GM19455 (cell line): ENCODE results near the gene CFAP61.
A peak's percentile ranks its signal among the peaks of the same experiment; 100 is the strongest.
"Not testable (repeated sequence)": the region's sequence is repeated elsewhere in the genome, so short reads cannot be mapped to it uniquely, and the experiment has no call there.

Experiments
- ATAC-seq: cut with Tn5 transposase; IDR thresholded peaks from one replicate; pipeline ENCODE4 v1.9.1; 2021; ENCODE audit not compliant: unreplicated experiment

CFAP61 gene

DNA sequence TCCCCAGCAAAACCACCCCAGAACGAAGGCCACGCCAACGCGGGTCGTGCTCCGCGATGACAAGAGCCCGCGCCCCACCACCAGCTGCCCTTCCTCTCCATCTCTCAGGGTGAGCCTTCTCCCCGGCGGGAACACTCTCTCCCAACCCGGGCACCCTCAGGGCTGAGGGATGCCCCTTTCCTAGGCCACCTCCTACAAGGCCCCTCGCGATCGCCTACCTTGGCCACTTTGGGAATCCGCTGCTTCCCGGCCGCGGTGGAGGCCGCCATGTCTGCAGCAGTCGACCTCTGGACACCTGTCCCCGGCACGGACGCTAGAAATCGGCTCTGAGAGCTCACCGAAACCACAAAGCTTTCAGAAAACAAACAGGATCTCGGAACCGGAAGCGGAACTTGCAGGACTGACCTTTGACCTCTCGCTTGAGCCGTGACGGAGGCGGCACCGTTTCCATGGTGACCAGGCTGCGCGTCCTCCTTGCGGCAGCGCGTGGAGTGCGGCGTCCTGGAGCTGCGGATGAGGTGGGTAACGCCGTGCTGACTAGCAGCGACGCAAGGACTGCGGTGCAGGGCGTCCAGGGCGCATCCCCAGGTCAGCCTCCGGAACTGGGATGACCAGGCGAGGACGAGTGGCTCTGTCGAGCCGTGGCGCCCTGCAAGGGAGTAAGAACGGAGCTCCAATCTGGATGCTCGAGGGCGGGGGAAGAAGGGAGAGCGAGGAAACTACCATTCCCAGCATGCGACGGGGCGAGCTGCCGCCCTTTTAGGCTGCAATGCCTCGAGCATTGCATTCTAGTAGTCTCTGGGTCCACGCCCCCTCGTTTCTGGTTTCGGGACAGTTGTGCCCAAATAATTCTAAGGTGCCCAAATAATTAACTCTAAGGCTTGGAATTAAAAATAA is at the start of gene CFAP61, which contains the start of gene CRNKL1:
TSS of gene CFAP61 (plus strand) at position 459 of the 897 bp plus-strand sequence. CDS start 4,122 bp downstream, outside the sequence.
TSS of gene CRNKL1 (minus strand) at position 393 of the 897 bp plus-strand sequence. CDS start at position 269, 124 bp downstream.
- ATAC-seq: peak; percentile 96

DNA sequence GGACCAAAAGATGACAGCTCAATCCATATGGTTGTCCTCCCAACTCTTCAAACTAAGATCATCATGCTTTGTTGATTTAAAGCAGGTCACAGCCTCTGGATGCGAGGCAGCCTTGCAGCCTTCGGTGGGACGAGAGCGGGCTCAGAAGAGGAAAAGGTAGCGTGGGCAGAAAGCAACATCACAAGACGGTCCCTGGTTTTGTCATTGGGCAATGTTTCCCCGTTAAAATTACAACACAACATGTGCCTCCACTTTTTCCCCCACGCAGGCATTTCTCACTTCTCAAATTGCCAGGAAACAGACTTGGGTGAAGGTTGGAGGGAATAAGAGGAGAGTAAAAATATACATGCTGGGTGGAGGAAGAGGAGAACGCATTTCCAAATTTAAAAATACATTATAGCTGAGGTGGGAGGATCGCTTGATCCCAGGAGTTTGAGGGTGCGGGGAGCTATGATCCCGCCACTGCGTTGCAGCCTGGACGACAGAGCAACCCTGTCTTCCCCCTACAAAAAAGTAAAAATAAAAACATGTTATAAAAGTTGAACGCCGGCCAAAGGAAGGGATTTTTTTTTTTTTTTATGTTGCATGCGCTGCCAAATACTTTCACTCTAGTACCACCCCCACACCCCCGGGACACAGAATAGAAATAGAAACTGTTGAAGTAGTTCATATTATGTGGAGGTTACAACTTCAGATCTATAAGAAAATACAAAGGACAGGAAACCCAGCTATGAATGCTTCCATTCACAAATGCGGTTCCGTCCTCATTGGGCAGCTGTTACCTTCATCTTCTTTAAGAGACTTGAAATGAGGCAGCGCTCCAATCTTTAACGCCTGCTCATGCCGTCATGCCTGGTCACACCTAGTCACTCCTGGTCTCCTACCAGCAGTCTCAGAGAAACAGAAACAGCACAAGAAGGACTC is 49.0 kb upstream of the CFAP61 start:
- ATAC-seq: no peak

- not testable (repeated sequence) for ATAC-seq
Measured at GRCh38 chr20:20003955-20004322, 48.4 kb upstream of the CFAP61 start.

DNA sequence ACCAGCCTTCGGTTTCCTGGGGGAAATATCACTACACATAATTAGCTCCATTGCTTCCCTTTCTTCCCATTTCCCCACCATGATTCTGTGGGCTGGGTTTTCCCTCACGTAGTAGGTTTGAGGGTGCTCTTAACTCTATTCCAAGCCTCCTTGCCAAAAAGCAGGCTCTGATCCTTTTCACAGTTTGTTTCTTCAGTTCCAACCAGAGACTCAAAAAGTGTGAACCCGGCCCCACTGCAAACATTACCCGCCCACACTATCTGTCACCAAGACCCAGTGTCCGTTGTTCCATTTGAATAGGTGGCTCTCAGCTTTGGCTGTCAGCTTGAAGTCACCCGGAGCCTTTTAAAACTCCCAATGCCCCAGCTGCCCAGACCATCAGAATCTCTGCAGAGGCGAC is 47.0 kb upstream of the CFAP61 start:
- no peak for ATAC-seq

DNA sequence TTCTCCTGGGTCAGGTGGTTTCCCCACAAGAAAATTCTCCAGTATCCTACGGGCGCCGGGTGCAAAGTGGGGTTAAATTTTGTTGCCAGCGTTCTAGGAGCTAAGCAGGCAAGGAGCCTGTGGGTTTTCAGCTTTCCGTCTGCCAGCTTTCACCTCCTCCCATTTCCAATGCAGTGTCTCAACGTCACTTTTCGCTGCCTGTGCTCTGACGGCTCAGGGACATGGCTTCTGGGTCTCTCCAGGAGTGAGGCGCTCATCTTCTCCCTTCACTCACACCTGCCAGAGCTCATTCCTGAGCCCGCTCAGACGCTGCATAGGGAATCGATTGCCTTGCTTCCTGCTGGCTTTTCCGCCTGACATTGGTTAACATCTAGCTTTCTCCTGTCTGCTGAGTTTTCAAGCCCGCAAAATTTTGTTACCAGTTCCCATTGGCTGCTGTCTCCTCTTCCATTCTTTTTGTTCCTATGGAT is 42.5 kb upstream of the CFAP61 start:
- ATAC-seq: no peak

GRCh38 chr20:20010639-20011500 is 41.5 kb upstream of the CFAP61 start:
- ATAC-seq: no peak

GRCh38 chr20:20012541-20012940 is 39.8 kb upstream of the CFAP61 start:
- ATAC-seq: no peak

DNA sequence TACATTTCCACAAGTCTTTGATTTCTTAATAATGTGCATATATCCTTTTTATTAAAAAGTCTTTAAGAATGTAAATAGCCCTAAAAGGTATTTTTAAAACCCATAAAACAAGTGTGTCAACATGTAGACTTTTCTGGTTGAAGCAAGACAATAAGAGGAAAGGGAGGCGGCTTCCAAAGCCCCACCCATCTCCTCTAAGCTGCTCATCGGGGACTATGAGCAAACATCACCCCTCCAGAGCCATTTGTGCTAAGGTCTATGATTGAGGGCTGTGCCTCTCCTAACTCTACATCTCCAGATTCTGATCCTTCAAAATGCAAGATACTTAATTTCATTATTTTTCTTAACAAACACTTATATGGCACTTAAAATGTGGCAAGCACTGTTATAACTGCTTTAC is 37.7 kb upstream of the CFAP61 start:
- no peak for ATAC-seq

DNA sequence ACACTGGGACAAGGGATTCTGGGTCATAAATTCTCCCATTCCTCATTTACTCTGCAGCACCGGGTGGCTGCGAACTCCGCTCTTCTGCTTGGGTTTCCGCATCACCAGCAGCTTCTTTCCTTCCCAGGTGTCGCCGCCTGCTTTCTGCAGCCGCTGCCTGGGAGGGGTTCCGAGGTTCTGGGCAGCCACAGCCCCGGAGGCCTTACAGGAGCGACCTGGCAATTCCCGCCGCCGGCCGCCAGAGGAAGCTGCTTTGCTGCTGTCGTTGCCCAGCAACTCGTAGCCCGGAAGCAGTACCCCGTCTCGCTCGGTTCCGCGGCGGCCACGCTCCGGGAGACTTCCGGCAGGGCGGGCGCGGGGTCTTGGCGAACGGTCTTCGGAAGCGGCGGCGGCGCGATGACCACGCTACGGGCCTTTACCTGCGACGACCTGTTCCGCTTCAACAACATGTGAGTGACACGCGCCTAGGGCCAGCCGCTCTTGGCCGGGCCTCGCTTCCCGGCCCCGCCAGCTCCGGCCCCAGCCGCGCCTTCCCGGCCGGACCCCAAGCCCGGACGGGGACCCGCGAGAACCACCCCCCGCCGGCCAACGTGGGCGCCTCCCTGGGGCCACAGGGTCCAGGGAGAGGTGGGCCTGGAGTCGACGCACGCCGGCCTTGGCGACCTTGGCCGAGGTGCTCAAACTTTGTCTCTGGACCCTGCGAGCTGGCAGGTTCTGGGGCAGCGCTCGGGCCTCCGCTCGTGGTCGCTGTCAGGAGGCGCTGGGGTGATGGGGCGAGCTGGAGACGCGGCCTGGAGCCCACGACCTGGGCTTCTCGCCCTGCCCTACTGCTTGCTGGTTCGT is 35.1 kb upstream of the CFAP61 start, which contains the start of gene NAA20:
TSS of gene NAA20 (plus strand) at position 362 of the 843 bp plus-strand sequence. CDS start at position 397, 35 bp downstream.
- peak; percentile 98 for ATAC-seq

DNA sequence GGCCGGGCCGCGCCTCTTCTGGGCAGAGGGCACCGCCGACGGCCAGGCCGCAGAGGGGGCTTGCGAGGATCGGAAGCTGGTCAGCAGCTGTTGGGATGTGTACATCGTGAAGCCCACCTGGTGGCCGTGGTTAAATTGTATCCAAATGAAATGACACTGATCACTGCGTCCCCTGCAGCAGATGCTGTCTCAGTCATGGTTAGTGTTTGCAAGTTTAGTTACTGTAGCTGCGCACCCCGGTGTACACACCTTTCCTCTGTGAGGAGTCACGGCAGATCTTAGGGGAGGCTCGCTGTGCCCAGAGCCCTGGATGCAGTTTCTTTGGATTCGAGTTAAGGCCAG is 34.5 kb upstream of the CFAP61 start:
- ATAC-seq: peak; percentile 15

GRCh38 chr20:20018366-20018765 is 34.0 kb upstream of the CFAP61 start:
- ATAC-seq: no peak

GRCh38 chr20:20019123-20019522 is 33.2 kb upstream of the CFAP61 start:
- ATAC-seq: no peak

DNA sequence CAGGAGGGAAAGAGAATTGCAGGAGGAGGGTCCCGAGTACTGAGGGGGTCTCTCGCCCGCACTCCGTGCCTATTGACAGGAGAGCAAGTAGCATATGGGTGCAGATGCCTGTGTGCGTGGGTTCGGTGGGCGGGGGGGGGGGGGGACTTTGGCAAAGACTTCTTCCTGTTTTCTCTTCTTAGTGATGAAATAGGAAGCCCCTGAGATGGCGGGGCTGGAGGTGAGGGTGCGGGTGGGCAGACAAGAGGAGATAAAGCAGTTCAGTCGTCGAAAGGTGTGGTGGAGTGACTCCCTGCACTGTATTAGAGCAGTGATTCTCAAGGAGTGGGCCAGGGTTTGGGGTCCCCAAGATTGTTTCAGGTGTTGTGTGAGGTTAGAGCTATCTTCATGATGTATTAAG is 31.4 kb upstream of the CFAP61 start:
- no peak for ATAC-seq

DNA sequence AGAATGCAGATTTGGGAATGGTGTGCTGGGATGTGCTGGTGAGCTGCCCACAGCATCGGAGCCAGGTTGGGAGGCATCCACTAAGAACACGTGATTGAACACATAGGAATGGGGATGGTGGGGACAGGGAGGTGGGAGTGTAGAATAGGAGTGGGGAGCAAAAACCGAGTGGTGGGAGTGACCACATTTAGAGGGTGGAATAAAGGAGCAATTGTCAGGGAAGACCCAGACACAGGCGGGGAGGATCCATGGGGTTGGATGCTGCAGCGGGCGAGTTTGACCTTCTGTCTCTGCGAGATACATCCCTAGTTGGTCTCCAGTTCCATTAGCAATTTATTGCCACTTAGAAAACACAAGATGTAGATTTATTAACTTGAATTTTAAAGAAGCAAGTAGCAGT is 30.5 kb upstream of the CFAP61 start:
- ATAC-seq: no peak

DNA sequence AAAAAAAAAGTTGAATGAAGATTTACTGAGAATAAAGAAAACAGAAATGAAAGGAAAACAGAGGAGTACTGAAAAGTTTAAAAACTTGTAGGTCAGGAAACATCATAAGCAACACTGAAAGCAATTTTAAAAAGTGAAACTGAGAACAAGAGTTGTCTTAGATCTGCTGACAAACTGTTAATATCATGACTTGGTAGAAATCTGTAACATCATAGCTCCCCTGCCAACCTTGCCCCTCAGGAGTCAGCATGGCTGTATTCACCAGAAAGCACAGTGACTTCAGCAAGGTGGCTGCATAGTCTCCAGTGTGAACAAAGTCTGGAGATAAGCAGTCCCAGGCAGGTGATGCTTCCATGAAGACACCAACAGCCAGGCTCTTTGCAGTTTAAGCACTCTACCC is 29.8 kb upstream of the CFAP61 start:
- peak; percentile 71 for ATAC-seq

GRCh38 chr20:20023395-20023794 is 28.9 kb upstream of the CFAP61 start:
- ATAC-seq: no peak

DNA sequence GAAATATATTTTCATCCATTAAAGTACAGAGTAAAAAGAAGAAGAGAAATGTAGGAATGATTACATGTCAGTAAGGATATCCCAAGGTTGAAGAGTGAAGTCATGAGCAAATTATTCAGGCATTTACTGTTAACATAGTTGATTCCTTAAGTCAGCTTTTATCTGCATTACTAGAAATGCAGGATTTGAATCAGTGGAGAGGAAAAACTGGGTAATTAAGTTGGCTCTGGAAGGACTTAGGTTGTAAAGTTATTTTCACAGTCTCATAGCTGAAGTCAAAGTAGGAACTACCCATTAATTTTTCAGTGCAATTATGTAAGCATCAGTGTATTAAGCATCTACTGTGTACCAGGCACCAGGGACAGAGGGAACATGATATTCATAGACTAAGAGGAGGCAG is 27.4 kb upstream of the CFAP61 start:
- ATAC-seq: no peak

- ATAC-seq: no peak
Measured at GRCh38 chr20:20027284-20027683, 25.0 kb upstream of the CFAP61 start.

DNA sequence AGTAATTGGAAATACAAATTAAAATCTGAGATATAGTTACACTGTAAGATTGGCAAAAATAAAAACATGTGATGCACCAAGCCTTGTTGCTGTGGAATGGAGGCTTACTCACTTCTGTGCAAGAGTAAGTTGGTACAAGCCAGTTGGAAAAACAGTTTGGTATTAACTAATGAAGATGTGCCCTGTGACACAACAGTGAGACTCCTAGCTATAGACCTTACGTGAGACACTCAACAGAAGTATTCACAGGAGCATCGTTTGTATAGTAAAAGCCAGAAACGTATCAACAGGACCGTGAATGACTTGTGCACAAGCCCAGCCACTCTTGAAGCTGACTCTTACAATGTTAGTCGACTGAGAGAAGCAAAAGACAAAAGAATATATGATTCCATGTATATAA is 20.5 kb upstream of the CFAP61 start:
- ATAC-seq: no peak

GRCh38 chr20:20034486-20034885 is 17.8 kb upstream of the CFAP61 start:
- no peak for ATAC-seq
